HCT116 (cell line): Measurements from ENCODE around the gene RNF217. TPM values are rescaled to one million over a fixed set of nuclear protein-coding genes. Genes with fewer than 3 reads are reported as not detected.

ENCODE experiments used
- ATAC-seq: fragments of 200-7000 bp; cut with Tn5 transposase; 2 replicates; pipeline ENCODE4 v1.9.1; 2020; ENCODE audit warnings: mild to moderate bottlenecking, moderate library complexity
- BruUV-seq: library from RNA; stranded (reverse); fragments of 400-500 nt; replicated peaks from 2 replicates; lab custom pipeline; 2021; lab: Mats Ljungman, UMichigan
- CTCF ChIA-PET: fragments of 300-600 bp; sonication (Branson Sonifier 250); formaldehyde crosslinking; loops from one replicate; lab custom pipeline; 2021; ENCODE audit warnings: antibody characterized with exemption; lab: Charles Lee
- POLR2A ChIA-PET: fragments of 300-600, 350-600 bp; sonication (Branson Sonifier 250); formaldehyde crosslinking; loops from one replicate; lab custom pipeline; 2021; ENCODE audit warnings: antibody characterized with exemption; lab: Charles Lee
- RAD21 ChIA-PET, 2 experiments: fragments of 300-600 bp; sonication (Branson Sonifier 250); formaldehyde crosslinking; loops; one replicate each; lab custom pipeline; 2023; ENCODE audit warnings: low total read pairs in 2 of 2; ENCODE audit not compliant: uncharacterized antibody in 2 of 2, unreplicated experiment in 2 of 2, low non-redundant PET in 1 of 2; lab: Charles Lee
- DNase-seq: peaks from one replicate; pipeline ENCODE4 v3.0.0-alpha.2; 2010; ENCODE audit warnings: low read depth, low spot score
- H2AFZ ChIP-seq: fragments of 200-600 bp; shearing (Covaris generic), sonication (generic); 2 replicates; pipeline ENCODE4 v1.6.1; 2017; ENCODE audit warnings: low read depth, mixed run types, mixed read lengths, antibody characterized with exemption, low read length; ENCODE audit not compliant: poor library complexity, severe bottlenecking
- H3K27ac ChIP-seq: 2 replicates; pipeline ENCODE4 v1.5.1; 2012; ENCODE audit warnings: low read depth, low read length
- H3K27me3 ChIP-seq: fragments of 200-600 bp; sonication (generic); 2 replicates; pipeline ENCODE4 v1.6.1; 2016; ENCODE audit warnings: mixed run types, low read length, mixed read lengths; ENCODE audit not compliant: insufficient read depth
- H3K36me3 ChIP-seq, 2 experiments: fragments of 200-500 bp in 1 of 2; fragments of 200-600 bp in 1 of 2; sonication (Bioruptor generic) in 1 of 2; sonication (generic) in 1 of 2; 2 replicates each; pipeline versions ENCODE4 v1.5.1 to v1.6.1; 2014 to 2016; ENCODE audit warnings: low read length in 2 of 2, inconsistent platforms in 1 of 2, mixed read lengths in 1 of 2, mixed run types in 1 of 2; ENCODE audit not compliant: insufficient read depth in 2 of 2, control insufficient read depth in 1 of 2
- H3K4me1 ChIP-seq, 2 experiments: fragments of 200-600 bp in 1 of 2; sonication (generic) in 1 of 2; 2 replicates each; pipeline versions ENCODE4 v1.5.1 to v1.6.1; 2012 to 2017; ENCODE audit warnings: low read length in 2 of 2, inconsistent platforms in 1 of 2, mild to moderate bottlenecking in 1 of 2, mixed read lengths in 1 of 2, mixed run types in 1 of 2, moderate library complexity in 1 of 2; ENCODE audit not compliant: insufficient read depth in 2 of 2, control insufficient read depth in 1 of 2
- H3K4me2 ChIP-seq: fragments of 200-600 bp; sonication (generic); 2 replicates; pipeline ENCODE4 v1.6.1; 2017; ENCODE audit warnings: mixed run types, low read length, mixed read lengths
- H3K4me3 ChIP-seq, 2 experiments: fragments of 200-600 bp in 1 of 2; sonication (generic) in 1 of 2; replicated peaks in 1 of 2; 2 replicates each; pipeline ENCODE4 v1.5.1; 2011 to 2016; ENCODE audit warnings: low read length in 2 of 2, control low read depth in 1 of 2, low read depth in 1 of 2, mild to moderate bottlenecking in 1 of 2, mixed read lengths in 1 of 2, mixed run types in 1 of 2
- H3K79me2 ChIP-seq: fragments of 200-600 bp; sonication (generic); 2 replicates; pipeline ENCODE4 v1.6.1; 2017; ENCODE audit warnings: mild to moderate bottlenecking, mixed run types, low read length, moderate library complexity, mixed read lengths; ENCODE audit not compliant: insufficient read depth
- H3K9ac ChIP-seq: fragments of 200-600 bp; sonication (generic); 2 replicates; pipeline ENCODE4 v1.6.1; 2016; ENCODE audit warnings: low read length, mixed read lengths
- H3K9me2 ChIP-seq: fragments of 200-600 bp; sonication (generic), shearing (Covaris generic); 2 replicates; pipeline ENCODE4 v1.6.1; 2017; ENCODE audit warnings: mixed run types, mild to moderate bottlenecking, moderate library complexity; ENCODE audit not compliant: insufficient read depth
- H3K9me3 ChIP-seq, 2 experiments: fragments of 200-500 bp in 1 of 2; fragments of 200-600 bp in 1 of 2; sonication (Bioruptor generic) in 1 of 2; sonication (generic) in 1 of 2; 2 replicates each; pipeline ENCODE4 v1.6.1; 2014 to 2017; ENCODE audit warnings: low read length in 2 of 2, mixed read lengths in 2 of 2, inconsistent platforms in 1 of 2, low read depth in 1 of 2, mild to moderate bottlenecking in 1 of 2, mixed run types in 1 of 2, moderate library complexity in 1 of 2; ENCODE audit not compliant: control insufficient read depth in 1 of 2, insufficient read depth in 1 of 2
- H4K20me1 ChIP-seq: fragments of 200-600 bp; sonication (generic), shearing (Covaris generic); 2 replicates; pipeline ENCODE4 v1.6.1; 2017; ENCODE audit warnings: mixed run types, mild to moderate bottlenecking, moderate library complexity; ENCODE audit not compliant: insufficient read depth
- ATF3 ChIP-seq: IDR thresholded peaks from 2 replicates; pipeline ENCODE4 v1.6.1; 2012
- EGR1 ChIP-seq: IDR thresholded peaks from 2 replicates; pipeline ENCODE4 v1.6.1; 2012; ENCODE audit warnings: low read depth
- EZH2 ChIP-seq: fragments of 200-600 bp; sonication (generic); IDR thresholded peaks from 2 replicates; pipeline ENCODE4 v1.6.1; 2017; ENCODE audit warnings: antibody characterized with exemption, mixed run types
- EZH2phosphoT487 ChIP-seq: fragments of 200-600 bp; IDR thresholded peaks from 2 replicates; pipeline ENCODE4 v1.6.1; 2018; ENCODE audit warnings: antibody characterized with exemption, borderline replicate concordance
- JUND ChIP-seq: IDR thresholded peaks from 2 replicates; pipeline ENCODE4 v1.6.1; 2012
- MAX ChIP-seq: IDR thresholded peaks from 2 replicates; pipeline ENCODE4 v1.6.1; 2012
- POLR2A ChIP-seq: IDR thresholded peaks from 2 replicates; pipeline ENCODE4 v1.7.0; 2011; ENCODE audit warnings: borderline replicate concordance; ENCODE audit not compliant: insufficient read depth, insufficient read length; ENCODE audit errors: extremely low read depth
- POLR2AphosphoS5 ChIP-seq: IDR thresholded peaks from 2 replicates; pipeline ENCODE4 v1.6.1; 2011; ENCODE audit warnings: mild to moderate bottlenecking, low read depth, low read length, moderate library complexity
- RAD21 ChIP-seq: IDR thresholded peaks from 2 replicates; pipeline ENCODE4 v1.6.1; 2012; ENCODE audit warnings: low read depth, mild to moderate bottlenecking
- REST ChIP-seq: IDR thresholded peaks from 2 replicates; pipeline ENCODE4 v1.6.1; 2012; ENCODE audit warnings: low read depth
- SIN3A ChIP-seq: IDR thresholded peaks from 2 replicates; pipeline ENCODE4 v1.6.1; 2012; ENCODE audit warnings: low read depth
- SRF ChIP-seq: IDR thresholded peaks from 2 replicates; pipeline ENCODE4 v1.6.1; 2012; ENCODE audit warnings: low read depth
- TCF7L2 ChIP-seq: IDR thresholded peaks from 2 replicates; pipeline ENCODE4 v1.7.0; 2011; ENCODE audit warnings: borderline replicate concordance, inconsistent platforms; ENCODE audit not compliant: insufficient read depth, insufficient read length; ENCODE audit errors: extremely low read depth
- ZFX ChIP-seq: fragments of 450-650 bp; IDR thresholded peaks from 2 replicates; pipeline ENCODE4 v1.6.1; 2017
- ZNF274 ChIP-seq: fragments of 200-500 bp; sonication (Bioruptor generic); IDR thresholded peaks from 2 replicates; pipeline ENCODE4 v1.6.1; 2014; ENCODE audit warnings: mild to moderate bottlenecking, low read depth, low read length, inconsistent platforms
- intact Hi-C: fragments of 100-400 bp; cut with micrococcal nuclease; formaldehyde crosslinking; loops from 2 replicates; pipeline ENCODE4 v1.10.0; 2022
- total RNA-seq: library from RNA; stranded (reverse); gene quantifications from one replicate; pipeline ENCODE4 v1.2.1, GENCODE V29; 2021; ENCODE audit not compliant: unreplicated experiment

Gene RNF217
- total RNA-seq, 1 experiment from 2014 or later = 20.4 TPM

- no peak for TF ChIP-seq RAD21
- no peak for TF ChIP-seq POLR2AphosphoS5
- no peak for TF ChIP-seq EGR1
- no peak for TF ChIP-seq EZH2
These were observed 28.8 kb downstream of the RNF217 start (continued) for GRCh38 chr6:124990988-124991387.

GRCh38 chr6:124991764-124992295 lies 29.6 kb downstream of the RNF217 start:
- H3K79me2 ChIP-seq = peaks cover 59% of the 10 kb centered on the region
- CTCF ChIA-PET = no interaction called here

GRCh38 chr6:124993327-124993726 lies 31.1 kb downstream of the RNF217 start:
- no peak overlapping the region for H3K9ac ChIP-seq
- no peaks in the 10 kb centered on the region for H3K4me1 ChIP-seq
- H3K79me2 ChIP-seq = peaks cover 51% of the 10 kb centered on the region
- DNase-seq (no peak), ATAC-seq (no peak)
- ChIA-PET RAD21 (no interaction called here), CTCF (no interaction called here), POLR2A (no interaction called here)
- H3K9me3 ChIP-seq = no peaks in the 10 kb centered on the region
- intact Hi-C loops = no loop called here
- H3K27ac ChIP-seq = no peak overlapping the region
- no peaks in the 10 kb centered on the region for H3K9me2 ChIP-seq
- TF ChIP-seq REST (no peak), MAX (no peak), POLR2AphosphoS5 (no peak), SIN3A (no peak), EZH2phosphoT487 (no peak), ZNF274 (no peak), ATF3 (no peak), RAD21 (no peak), JUND (no peak), ZFX (no peak), SRF (no peak)
- no peak overlapping the region for H2AFZ ChIP-seq
- H3K36me3 ChIP-seq = no peaks in the 10 kb centered on the region
- BruUV-seq = no TSS peak
- no peak overlapping the region for H3K4me2 ChIP-seq
- H4K20me1 ChIP-seq = no peaks in the 10 kb centered on the region
- H3K27me3 ChIP-seq = no peaks in the 10 kb centered on the region
- H3K4me3 ChIP-seq = no peak overlapping the region

More at GRCh38 chr6:124991764-124992295, 29.6 kb downstream of the RNF217 start:
- H3K4me1 ChIP-seq = no peaks in the 10 kb centered on the region
- H3K4me3 ChIP-seq = no peak overlapping the region
- no peaks in the 10 kb centered on the region for H3K36me3 ChIP-seq
- H3K27me3 ChIP-seq = no peaks in the 10 kb centered on the region
- H3K9me3 ChIP-seq = no peaks in the 10 kb centered on the region
- no TSS peak for BruUV-seq
- no peak overlapping the region for H2AFZ ChIP-seq
- ATAC-seq (no peak), DNase-seq (no peak)
- no peak overlapping the region for H3K4me2 ChIP-seq
- H3K9me2 ChIP-seq = no peaks in the 10 kb centered on the region
- intact Hi-C loops = no loop called here
- no peaks in the 10 kb centered on the region for H4K20me1 ChIP-seq
- no peak overlapping the region for H3K9ac ChIP-seq
- ChIA-PET RAD21 (no interaction called here), POLR2A (no interaction called here)
- H3K27ac ChIP-seq = no peak overlapping the region
- TF ChIP-seq POLR2A = no peak
- TF ChIP-seq ZFX = no peak
- no peak for TF ChIP-seq TCF7L2
- no peak for TF ChIP-seq JUND
- TF ChIP-seq ATF3 = no peak
- no peak for TF ChIP-seq EZH2
